Ascending aorta (tissue), 2 donors: Measurements from ENCODE around the gene RABGAP1. TPM values are rescaled to one million over a fixed set of nuclear protein-coding genes. Genes with fewer than 3 reads are reported as not detected.

Source experiments
- DNase-seq, 2 donors: peaks; one replicate each; pipeline ENCODE4 v3.0.0-alpha.2; 2019; ENCODE audit warnings: low spot score in 2 of 2
- H3K27ac ChIP-seq, 2 donors: fragments of 200-600 bp; sonication (generic); one replicate each; pipeline ENCODE4 v1.5.1; 2016 to 2017; ENCODE audit warnings: mild to moderate bottlenecking in 1 of 2
- H3K27me3 ChIP-seq: fragments of 200-600 bp; sonication (generic); one replicate; pipeline ENCODE4 v1.5.1; 2017
- H3K36me3 ChIP-seq, 2 donors: fragments of 200-600 bp; sonication (generic); one replicate each; pipeline ENCODE4 v1.5.1; 2016
- H3K4me1 ChIP-seq, 2 donors: fragments of 200-600 bp; sonication (generic); one replicate each; pipeline ENCODE4 v1.5.1; 2016 to 2017; ENCODE audit warnings: mild to moderate bottlenecking in 1 of 2
- H3K4me3 ChIP-seq, 2 donors: fragments of 200-600 bp; sonication (generic); one replicate each; pipeline ENCODE4 v1.5.1; 2016 to 2017; ENCODE audit warnings: mild to moderate bottlenecking in 1 of 2
- H3K9me3 ChIP-seq, 2 donors: fragments of 200-600 bp; sonication (generic); one replicate each; pipeline ENCODE4 v1.5.1; 2016
- CTCF ChIP-seq, 3 experiments: fragments of 200-600 bp in 2 of 3; fragments of 450-650 bp in 1 of 3; sonication (generic) in 2 of 3; IDR thresholded peaks; one replicate each; pipeline ENCODE4 v1.5.1; 2016 to 2019; ENCODE audit warnings: antibody characterized with exemption in 3 of 3, mild to moderate bottlenecking in 1 of 3, moderate library complexity in 1 of 3
- intact Hi-C: fragments of 100-400 bp; cut with DNase I; formaldehyde crosslinking; loops from one replicate; pipeline ENCODE4 v1.15.1; 2023
- total RNA-seq: library from RNA; depleted of rRNA; stranded (reverse); fragments of >200 nt; gene quantifications from one replicate; pipeline ENCODE4 v1.1.0, GENCODE V29; 2016

The RABGAP1 gene
- total RNA-seq, 1 donor from 2014 or later = 36.5 TPM

GRCh38 chr9:123049589-123050222, 108.9 kb downstream of the RABGAP1 start:
- intact Hi-C loops = no loop called here
- Histone ChIP-seq H3K4me1 (peaks cover 7 to 63% of the 10 kb centered on the region in 2 donors), H3K9me3 (no peaks in the 10 kb centered on the region), H3K4me3 (no peak overlapping the region), H3K27ac (peak overlapping the region; percentile 75 to 82), H3K36me3 (no peaks in the 10 kb centered on the region), H3K27me3 (no peaks in the 10 kb centered on the region)
- TF ChIP-seq CTCF (IDR thresholded peaks at IDR 0.05) = no peak
- DNase-seq = no peak

- no peaks in the 10 kb centered on the region for H3K36me3 ChIP-seq
- no peak for TF ChIP-seq CTCF (IDR thresholded peaks at IDR 0.05)
- H3K27ac ChIP-seq = peak overlapping the region; percentile 67 to 75
- H3K4me1 ChIP-seq = peaks cover 7 to 49% of the 10 kb centered on the region in 2 donors
- no peak for DNase-seq
- intact Hi-C loops = no loop called here
- no peak overlapping the region for H3K4me3 ChIP-seq
- H3K9me3 ChIP-seq = no peaks in the 10 kb centered on the region
- H3K27me3 ChIP-seq = no peaks in the 10 kb centered on the region
Observed at GRCh38 chr9:123053046-123053445, 112.2 kb downstream of the RABGAP1 start.

DNA sequence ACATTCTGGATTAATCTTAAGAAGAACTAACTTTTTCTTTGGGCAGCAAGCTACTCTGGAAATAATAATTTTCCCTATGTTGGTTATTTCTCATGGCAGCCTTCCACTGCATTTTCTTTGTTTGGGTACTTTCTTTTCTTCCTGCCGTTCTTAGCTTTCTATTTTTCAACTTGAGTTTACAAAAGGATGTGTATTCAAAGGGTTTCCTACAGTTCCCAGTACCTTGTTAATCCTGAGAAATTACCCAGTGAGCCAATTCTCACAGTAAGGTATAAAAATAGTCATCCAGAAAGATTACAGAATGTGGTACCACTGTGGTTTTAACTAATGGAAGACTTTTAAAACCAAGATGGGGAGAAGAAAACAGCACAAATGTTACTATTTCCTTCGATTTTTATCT, 112.9 kb downstream of the RABGAP1 start:
- intact Hi-C loops = no loop called here
- H3K36me3 ChIP-seq = no peaks in the 10 kb centered on the region
- no peaks in the 10 kb centered on the region for H3K9me3 ChIP-seq
- no peak for DNase-seq
- H3K4me1 ChIP-seq = peaks cover 10 to 45% of the 10 kb centered on the region in 2 donors
- no peak for TF ChIP-seq CTCF (IDR thresholded peaks at IDR 0.05)
- H3K27me3 ChIP-seq = no peaks in the 10 kb centered on the region
- H3K27ac ChIP-seq = peak overlapping the region; percentile 67 to 75
- H3K4me3 ChIP-seq = peak overlapping the region in 1 of 2 donors; percentile 6

DNA sequence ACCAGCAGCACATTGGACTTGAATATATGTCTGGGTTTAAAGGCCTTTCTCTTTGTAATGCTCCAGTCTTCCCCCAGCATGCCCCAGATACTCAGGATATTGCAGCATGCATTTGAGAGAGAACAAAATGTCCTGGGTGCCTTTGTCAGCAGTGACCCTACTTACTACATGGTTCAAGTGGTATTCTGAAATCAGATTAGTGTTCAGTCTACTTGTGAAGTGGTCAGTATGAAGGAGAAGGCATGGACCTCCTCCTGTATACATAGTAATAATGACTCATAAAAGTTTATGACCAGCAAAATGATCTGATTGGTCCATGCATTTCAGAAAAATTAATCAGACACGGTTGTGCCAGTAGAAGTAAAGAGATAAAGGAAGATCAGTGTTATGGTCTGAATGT, 118.0 kb downstream of the RABGAP1 start:
- Histone ChIP-seq H3K4me1 (peaks cover 3 to 33% of the 10 kb centered on the region in 2 donors), H3K27ac (peak overlapping the region; percentile 41 to 52), H3K36me3 (no peaks in the 10 kb centered on the region), H3K4me3 (no peak overlapping the region), H3K27me3 (no peaks in the 10 kb centered on the region), H3K9me3 (no peaks in the 10 kb centered on the region)
- TF ChIP-seq CTCF (IDR thresholded peaks at IDR 0.05) = no peak
- intact Hi-C loops = no loop called here
- no peak for DNase-seq

- TF ChIP-seq CTCF (IDR thresholded peaks at IDR 0.05) = no peak
- intact Hi-C loops = no loop called here
- H3K4me3 ChIP-seq = no peak overlapping the region
- H3K36me3 ChIP-seq = no peaks in the 10 kb centered on the region
- no peaks in the 10 kb centered on the region for H3K9me3 ChIP-seq
- H3K4me1 ChIP-seq = peaks cover 3 to 28% of the 10 kb centered on the region in 2 donors
- H3K27me3 ChIP-seq = no peaks in the 10 kb centered on the region
- DNase-seq = no peak
- H3K27ac ChIP-seq = peak overlapping the region; percentile 41 to 52
Observed at GRCh38 chr9:123059472-123060220, 118.8 kb downstream of the RABGAP1 start.
